GM12878 (cell line): ENCODE measurements around the gene SLC35G2. TPM values are rescaled to one million over a fixed set of nuclear protein-coding genes. Genes with fewer than 3 reads are reported as not detected.

Source experiments
- ATAC-seq: fragments of 200-7000 bp; cut with Tn5 transposase; 3 replicates; pipeline ENCODE4 v1.9.1; 2020; ENCODE audit warnings: mild to moderate bottlenecking, moderate library complexity
- BruUV-seq: library from RNA; stranded (reverse); fragments of 400-500 nt; replicated peaks from 2 replicates; lab custom pipeline; 2021; lab: Mats Ljungman, UMichigan
- CTCF ChIA-PET: fragments of 300-600 bp; sonication (Branson Sonifier 250); formaldehyde crosslinking; extraction: SDS; loops from one replicate; lab custom pipeline; 2021; ENCODE audit warnings: inconsistent platforms; lab: Yijun Ruan, JAX
- POLR2A ChIA-PET: fragments of 350-600 bp; formaldehyde crosslinking; extraction: SDS; loops from one replicate; lab custom pipeline; 2021; ENCODE audit warnings: inconsistent platforms; lab: Charles Lee
- RAD21 ChIA-PET: fragments of 300-600 bp; sonication (Branson Sonifier 250); formaldehyde crosslinking; loops from one replicate; lab custom pipeline; 2023; ENCODE audit warnings: antibody characterized with exemption; ENCODE audit not compliant: unreplicated experiment; lab: Charles Lee
- SMC1A ChIA-PET: fragments of 300-600 bp; sonication (Branson Sonifier 250); formaldehyde crosslinking; loops from one replicate; lab custom pipeline; 2023; ENCODE audit not compliant: unreplicated experiment, uncharacterized antibody; lab: Charles Lee
- DNase-seq: peaks from one replicate; pipeline ENCODE4 v3.0.0-alpha.2; 2011; ENCODE audit warnings: low read depth, low spot score
- FAIRE-seq: peaks from 3 replicates; lab custom pipeline; 2011; peaks lifted over from hg19 to GRCh38; lab: Jason Lieb, UNC
- H2AFZ ChIP-seq: 2 replicates; pipeline ENCODE4 v1.6.0; 2011; ENCODE audit warnings: low read depth, low read length, control low read depth; ENCODE audit not compliant: control insufficient read depth
- H3K27ac ChIP-seq: 2 replicates; pipeline ENCODE4 v1.5.1; 2011; ENCODE audit warnings: control low read depth; ENCODE audit not compliant: control insufficient read depth, insufficient read depth
- H3K27me3 ChIP-seq, 2 experiments: replicated peaks in 1 of 2; 2 replicates each; pipeline versions ENCODE4 v1.6.0 to v1.6.1; 2011; ENCODE audit warnings: low read length in 1 of 2; ENCODE audit not compliant: control insufficient read depth in 2 of 2, insufficient read depth in 2 of 2
- H3K36me3 ChIP-seq, 2 experiments: 2 replicates each; pipeline ENCODE4 v1.5.1; 2011; ENCODE audit warnings: low read length in 1 of 2; ENCODE audit not compliant: control insufficient read depth in 2 of 2, insufficient read depth in 2 of 2
- H3K4me1 ChIP-seq: 2 replicates; pipeline ENCODE4 v1.6.1; 2011; ENCODE audit warnings: mild to moderate bottlenecking, low read length, moderate library complexity, mixed read lengths; ENCODE audit not compliant: control insufficient read depth, insufficient read depth
- H3K4me2 ChIP-seq: 2 replicates; pipeline ENCODE4 v1.6.0; 2011; ENCODE audit warnings: control low read depth; ENCODE audit not compliant: control insufficient read depth, insufficient read depth
- H3K4me3 ChIP-seq: fragments of 200-600 bp; sonication (generic); 2 replicates; pipeline ENCODE4 v1.5.1; 2016
- H3K79me2 ChIP-seq: 2 replicates; pipeline ENCODE4 v1.6.0; 2011; ENCODE audit warnings: low read length; ENCODE audit not compliant: control insufficient read depth, insufficient read depth
- H3K9ac ChIP-seq: 2 replicates; pipeline ENCODE4 v1.8.0; 2011; ENCODE audit warnings: low read length, control low read depth, mixed read lengths; ENCODE audit not compliant: control insufficient read depth, insufficient read depth
- H3K9me3 ChIP-seq: replicated peaks from 3 replicates; pipeline ENCODE4 v1.5.1; 2011; ENCODE audit warnings: mild to moderate bottlenecking, low read length; ENCODE audit not compliant: control insufficient read depth, insufficient read depth
- H4K20me1 ChIP-seq: 2 replicates; pipeline ENCODE4 v1.6.0; 2011; ENCODE audit not compliant: control insufficient read depth, insufficient read depth
- ASH2L ChIP-seq: fragments of 300-600, 200-600 bp; sonication (generic); IDR thresholded peaks from 2 replicates; pipeline ENCODE4 v1.6.1; 2017; ENCODE audit warnings: low read depth, mild to moderate bottlenecking, borderline replicate concordance
- CHD4 ChIP-seq: fragments of 200-600 bp; sonication (generic); IDR thresholded peaks from 2 replicates; pipeline ENCODE4 v1.6.1; 2016; ENCODE audit warnings: mild to moderate bottlenecking
- CREB1 ChIP-seq: IDR thresholded peaks from 2 replicates; pipeline ENCODE4 v1.6.1; 2012; ENCODE audit warnings: low read depth, mild to moderate bottlenecking, inconsistent platforms
- MTA3 ChIP-seq: IDR thresholded peaks from 2 replicates; pipeline ENCODE4 v1.6.1; 2012; ENCODE audit warnings: low read length, inconsistent platforms, borderline replicate concordance
- NFXL1 ChIP-seq: fragments of 450-650 bp; IDR thresholded peaks from 2 replicates; pipeline ENCODE4 v1.6.1; 2017; ENCODE audit warnings: antibody characterized with exemption, mild to moderate bottlenecking, borderline replicate concordance
- NFYB ChIP-seq: IDR thresholded peaks from 2 replicates; pipeline ENCODE4 v1.6.1; 2011; ENCODE audit warnings: low read depth, mild to moderate bottlenecking, low read length, improper control_type of control experiment, moderate library complexity; ENCODE audit not compliant: insufficient read depth
- TCF12 ChIP-seq: IDR thresholded peaks from 2 replicates; pipeline ENCODE4 v1.6.1; 2011; ENCODE audit warnings: low read depth, mild to moderate bottlenecking, low read length
- WRNIP1 ChIP-seq: IDR thresholded peaks from 2 replicates; pipeline ENCODE4 v1.6.1; 2011; ENCODE audit warnings: low read depth, low read length, improper control_type of control experiment, borderline replicate concordance
- WGBS: methylation state at CpG from one replicate; pipeline ENCODE4 v1.1.6; 2016; ENCODE audit warnings: low lambda C conversion rate; ENCODE audit not compliant: insufficient replicate concordance, insufficient coverage; ENCODE audit errors: missing lambda C conversion rate; 5-methylcytosine and 5-hydroxymethylcytosine counted together
- in situ Hi-C: fragments of 300-500 bp; cut with MboI; formaldehyde crosslinking; loops from 9 replicates; pipeline ENCODE4 v1.14.3; 2018; ENCODE audit warnings: mixed read lengths
- intact Hi-C: fragments of 100-400 bp; cut with micrococcal nuclease; formaldehyde crosslinking; loops from one replicate; pipeline ENCODE4 v1.14.2; 2022; ENCODE audit not compliant: unreplicated experiment
- polyA plus RNA-seq, 11 experiments: library from polyadenylated mRNA; depleted of rRNA in 4 of 11; unstranded in 6 of 11; stranded (reverse) in 5 of 11; fragments of >200 nt; fragmentation: Nextera tagmentation in 4 of 11; fragmentation: Illumina TruSeq in 1 of 11; extraction: Ambion mirVana in 4 of 11; extraction: Trizol in 1 of 11; gene quantifications; 1 replicate in 1 of 11; 2 replicates in 10 of 11; pipeline versions ENCODE4 v1.2.1 to v1.2.3, GENCODE V29; 2011 to 2016; ENCODE audit warnings: inconsistent platforms in 2 of 11, missing spikeins in 2 of 11, low read depth in 1 of 11
- total RNA-seq, 4 experiments: library from RNA; depleted of rRNA in 3 of 4; stranded (reverse); fragments of >200 nt in 3 of 4; fragmentation: Illumina TruSeq in 1 of 4; extraction: Trizol in 1 of 4; gene quantifications; 2 replicates each; pipeline versions ENCODE4 v1.2.1 to v1.2.3, GENCODE V29; 2013 to 2021

Gene SLC35G2
- total and polyA plus RNA-seq, 10 of the 15 experiments (the other 5 are each of a cell fraction or from before 2014, with no cell fraction given): 0.11 to 1.9 (median 0.27) TPM

DNA sequence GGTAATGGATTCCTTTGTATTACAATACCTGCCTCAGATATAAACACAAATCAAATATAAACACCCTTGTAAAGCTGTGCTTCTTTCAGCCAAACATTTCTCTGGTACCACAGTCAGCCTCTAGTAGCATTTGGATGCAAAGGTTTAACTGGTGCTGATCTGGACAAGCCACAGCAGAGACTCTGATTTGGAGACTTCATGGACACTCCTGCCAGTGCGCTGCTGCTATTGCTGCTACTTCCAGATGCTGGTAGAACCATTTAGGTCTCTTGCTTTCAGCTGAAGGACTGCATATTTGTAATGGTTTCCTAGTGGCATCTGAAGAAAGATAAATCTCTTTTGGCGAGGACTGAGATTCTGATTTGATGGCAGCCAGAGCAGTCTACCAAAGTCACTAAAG is 80.0 kb downstream of the SLC35G2 start:
- intact Hi-C loops: no loop called here
- RAD21 ChIA-PET: interaction anchor here (1.2 to 3.1 kb wide), 3 partner anchors 11 to 115 kb away, joined by 3 to 10 read pairs (median 10); partner anchors contain the start of gene NCK1
- no peak overlapping the region for H3K27ac ChIP-seq

DNA sequence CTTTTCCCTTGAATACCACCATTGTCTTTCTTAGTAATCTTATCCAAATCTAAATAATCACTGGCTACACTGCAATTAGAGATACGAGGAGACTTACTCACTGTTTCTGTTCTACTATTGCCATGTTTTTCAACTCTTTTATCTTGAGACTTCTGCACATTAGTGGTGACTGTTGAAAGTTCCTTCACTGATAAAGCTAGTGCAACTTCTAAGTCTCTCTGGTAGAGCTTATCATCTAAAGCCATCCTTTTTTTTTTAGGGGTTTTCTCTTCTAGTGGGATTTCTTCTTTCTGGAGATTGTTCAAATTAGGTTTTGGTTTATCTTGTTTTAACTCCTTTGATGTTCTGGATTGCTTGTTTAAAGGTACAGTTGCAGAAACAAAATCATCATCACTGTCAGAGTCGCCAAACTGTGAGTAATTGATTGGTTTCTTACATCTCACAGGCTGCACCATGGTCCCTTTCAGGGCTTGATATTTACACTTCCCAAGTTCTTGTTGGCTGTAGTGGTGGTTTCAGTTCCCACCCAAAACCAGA is 80.8 kb downstream of the SLC35G2 start:
- H3K9ac ChIP-seq: no peak overlapping the region

More for the DNA sequence above, 80.0 kb downstream of the SLC35G2 start:
- no peak overlapping the region for H2AFZ ChIP-seq
- ChIA-PET SMC1A (interaction anchor here (0.7 to 4.2 kb wide), 6 partner anchors 12 to 353 kb away, joined by 3 to 28 read pairs (median 6); partner anchors contain the start of gene NCK1), CTCF (interaction anchor here (0.6 to 1.8 kb wide), 6 partner anchors 10 to 77 kb away, joined by 3 to 5 read pairs (median 4); no protein-coding TSS in a partner anchor), POLR2A (interaction anchor here (1.1 kb wide), 2 partner anchors 14 to 15 kb away, joined by 3 to 4 read pairs; no protein-coding TSS in a partner anchor)
- no peak overlapping the region for H3K4me2 ChIP-seq
- no peaks in the 10 kb centered on the region for H4K20me1 ChIP-seq
- in situ Hi-C loops: no loop called here
- no peaks in the 10 kb centered on the region for H3K36me3 ChIP-seq
- H3K79me2 ChIP-seq: peaks cover 56% of the 10 kb centered on the region
- DNase-seq (no peak), FAIRE-seq (no peak), ATAC-seq (no peak)
- 96% methylated on average over 2 of the region's 2 CpGs for WGBS
- H3K4me3 ChIP-seq: no peak overlapping the region
- H3K9me3 ChIP-seq: peaks cover 31% of the 10 kb centered on the region
- BruUV-seq: no TSS peak
- TF ChIP-seq CHD4 (no peak), TCF12 (no peak), NFYB (no peak), ASH2L (no peak), CREB1 (no peak)
- H3K4me1 ChIP-seq: peaks cover 4% of the 10 kb centered on the region; the same call in 1 of the 2 replicates
- no peaks in the 10 kb centered on the region for H3K27me3 ChIP-seq
- no peak overlapping the region for H3K9ac ChIP-seq

More for the DNA sequence above, 80.8 kb downstream of the SLC35G2 start:
- in situ Hi-C loops (no loop called here), intact Hi-C loops (no loop called here)
- Histone ChIP-seq H3K9me3 (peaks cover 28% of the 10 kb centered on the region), H3K36me3 (no peaks in the 10 kb centered on the region), H3K79me2 (peaks cover 56% of the 10 kb centered on the region), H3K4me2 (no peak overlapping the region), H3K4me3 (no peak overlapping the region), H4K20me1 (no peaks in the 10 kb centered on the region), H2AFZ (no peak overlapping the region), H3K4me1 (peaks cover 4% of the 10 kb centered on the region; the same call in 1 of the 2 replicates), H3K27me3 (no peaks in the 10 kb centered on the region), H3K27ac (no peak overlapping the region)
- DNase-seq: no peak
- FAIRE-seq: no peak
- ChIA-PET POLR2A (no interaction called here), RAD21 (interaction anchor here (1.9 to 3.1 kb wide), 2 partner anchors 10 to 38 kb away, joined by 10 read pairs; partner anchors contain the start of gene NCK1), CTCF (interaction anchor here (1.3 to 1.8 kb wide), 4 partner anchors 9 to 41 kb away, joined by 4 to 5 read pairs (median 4); no protein-coding TSS in a partner anchor), SMC1A (interaction anchor here (3.8 to 4.2 kb wide), 2 partner anchors 11 to 15 kb away, joined by 19 to 28 read pairs; no protein-coding TSS in a partner anchor)
- ATAC-seq: no peak
- 95% methylated on average over 2 of the region's 2 CpGs for WGBS
- TF ChIP-seq MTA3: no peak
- no peak for TF ChIP-seq WRNIP1
- TF ChIP-seq NFXL1: no peak
- no TSS peak for BruUV-seq
